HCT116 (cell line): ENCODE results near the gene RCOR2. TPM values are rescaled to one million over a fixed set of nuclear protein-coding genes. Genes with fewer than 3 reads are reported as not detected.

ENCODE experiments used
- ATAC-seq: fragments of 200-7000 bp; cut with Tn5 transposase; 2 replicates; pipeline ENCODE4 v1.9.1; 2020; ENCODE audit warnings: mild to moderate bottlenecking, moderate library complexity
- BruUV-seq: library from RNA; stranded (reverse); fragments of 400-500 nt; replicated peaks from 2 replicates; lab custom pipeline; 2021; lab: Mats Ljungman, UMichigan
- CTCF ChIA-PET: fragments of 300-600 bp; sonication (Branson Sonifier 250); formaldehyde crosslinking; loops from one replicate; lab custom pipeline; 2021; ENCODE audit warnings: antibody characterized with exemption; lab: Charles Lee
- POLR2A ChIA-PET: fragments of 300-600, 350-600 bp; sonication (Branson Sonifier 250); formaldehyde crosslinking; loops from one replicate; lab custom pipeline; 2021; ENCODE audit warnings: antibody characterized with exemption; lab: Charles Lee
- RAD21 ChIA-PET, 2 experiments: fragments of 300-600 bp; sonication (Branson Sonifier 250); formaldehyde crosslinking; loops; one replicate each; lab custom pipeline; 2023; ENCODE audit warnings: low total read pairs in 2 of 2; ENCODE audit not compliant: uncharacterized antibody in 2 of 2, unreplicated experiment in 2 of 2, low non-redundant PET in 1 of 2; lab: Charles Lee
- DNase-seq: peaks from one replicate; pipeline ENCODE4 v3.0.0-alpha.2; 2010; ENCODE audit warnings: low read depth, low spot score
- H2AFZ ChIP-seq: fragments of 200-600 bp; shearing (Covaris generic), sonication (generic); 2 replicates; pipeline ENCODE4 v1.6.1; 2017; ENCODE audit warnings: low read depth, mixed run types, mixed read lengths, antibody characterized with exemption, low read length; ENCODE audit not compliant: poor library complexity, severe bottlenecking
- H3K27ac ChIP-seq: 2 replicates; pipeline ENCODE4 v1.5.1; 2012; ENCODE audit warnings: low read depth, low read length
- H3K27me3 ChIP-seq: fragments of 200-600 bp; sonication (generic); 2 replicates; pipeline ENCODE4 v1.6.1; 2016; ENCODE audit warnings: mixed run types, low read length, mixed read lengths; ENCODE audit not compliant: insufficient read depth
- H3K36me3 ChIP-seq, 2 experiments: fragments of 200-500 bp in 1 of 2; fragments of 200-600 bp in 1 of 2; sonication (Bioruptor generic) in 1 of 2; sonication (generic) in 1 of 2; 2 replicates each; pipeline versions ENCODE4 v1.5.1 to v1.6.1; 2014 to 2016; ENCODE audit warnings: low read length in 2 of 2, inconsistent platforms in 1 of 2, mixed read lengths in 1 of 2, mixed run types in 1 of 2; ENCODE audit not compliant: insufficient read depth in 2 of 2, control insufficient read depth in 1 of 2
- H3K4me1 ChIP-seq, 2 experiments: fragments of 200-600 bp in 1 of 2; sonication (generic) in 1 of 2; 2 replicates each; pipeline versions ENCODE4 v1.5.1 to v1.6.1; 2012 to 2017; ENCODE audit warnings: low read length in 2 of 2, inconsistent platforms in 1 of 2, mild to moderate bottlenecking in 1 of 2, mixed read lengths in 1 of 2, mixed run types in 1 of 2, moderate library complexity in 1 of 2; ENCODE audit not compliant: insufficient read depth in 2 of 2, control insufficient read depth in 1 of 2
- H3K4me2 ChIP-seq: fragments of 200-600 bp; sonication (generic); 2 replicates; pipeline ENCODE4 v1.6.1; 2017; ENCODE audit warnings: mixed run types, low read length, mixed read lengths
- H3K4me3 ChIP-seq, 2 experiments: fragments of 200-600 bp in 1 of 2; sonication (generic) in 1 of 2; replicated peaks in 1 of 2; 2 replicates each; pipeline ENCODE4 v1.5.1; 2011 to 2016; ENCODE audit warnings: low read length in 2 of 2, control low read depth in 1 of 2, low read depth in 1 of 2, mild to moderate bottlenecking in 1 of 2, mixed read lengths in 1 of 2, mixed run types in 1 of 2
- H3K79me2 ChIP-seq: fragments of 200-600 bp; sonication (generic); 2 replicates; pipeline ENCODE4 v1.6.1; 2017; ENCODE audit warnings: mild to moderate bottlenecking, mixed run types, low read length, moderate library complexity, mixed read lengths; ENCODE audit not compliant: insufficient read depth
- H3K9ac ChIP-seq: fragments of 200-600 bp; sonication (generic); 2 replicates; pipeline ENCODE4 v1.6.1; 2016; ENCODE audit warnings: low read length, mixed read lengths
- H3K9me2 ChIP-seq: fragments of 200-600 bp; sonication (generic), shearing (Covaris generic); 2 replicates; pipeline ENCODE4 v1.6.1; 2017; ENCODE audit warnings: mixed run types, mild to moderate bottlenecking, moderate library complexity; ENCODE audit not compliant: insufficient read depth
- H3K9me3 ChIP-seq, 2 experiments: fragments of 200-500 bp in 1 of 2; fragments of 200-600 bp in 1 of 2; sonication (Bioruptor generic) in 1 of 2; sonication (generic) in 1 of 2; 2 replicates each; pipeline ENCODE4 v1.6.1; 2014 to 2017; ENCODE audit warnings: low read length in 2 of 2, mixed read lengths in 2 of 2, inconsistent platforms in 1 of 2, low read depth in 1 of 2, mild to moderate bottlenecking in 1 of 2, mixed run types in 1 of 2, moderate library complexity in 1 of 2; ENCODE audit not compliant: control insufficient read depth in 1 of 2, insufficient read depth in 1 of 2
- H4K20me1 ChIP-seq: fragments of 200-600 bp; sonication (generic), shearing (Covaris generic); 2 replicates; pipeline ENCODE4 v1.6.1; 2017; ENCODE audit warnings: mixed run types, mild to moderate bottlenecking, moderate library complexity; ENCODE audit not compliant: insufficient read depth
- CBX3 ChIP-seq: IDR thresholded peaks from 2 replicates; pipeline ENCODE4 v1.6.1; 2012; ENCODE audit warnings: low read depth
- EGR1 ChIP-seq: IDR thresholded peaks from 2 replicates; pipeline ENCODE4 v1.6.1; 2012; ENCODE audit warnings: low read depth
- ELF1 ChIP-seq: IDR thresholded peaks from 2 replicates; pipeline ENCODE4 v1.6.1; 2012; ENCODE audit warnings: low read depth, borderline replicate concordance
- EZH2 ChIP-seq: fragments of 200-600 bp; sonication (generic); IDR thresholded peaks from 2 replicates; pipeline ENCODE4 v1.6.1; 2017; ENCODE audit warnings: antibody characterized with exemption, mixed run types
- EZH2phosphoT487 ChIP-seq: fragments of 200-600 bp; IDR thresholded peaks from 2 replicates; pipeline ENCODE4 v1.6.1; 2018; ENCODE audit warnings: antibody characterized with exemption, borderline replicate concordance
- POLR2A ChIP-seq: IDR thresholded peaks from 2 replicates; pipeline ENCODE4 v1.7.0; 2011; ENCODE audit warnings: borderline replicate concordance; ENCODE audit not compliant: insufficient read depth, insufficient read length; ENCODE audit errors: extremely low read depth
- POLR2AphosphoS5 ChIP-seq: IDR thresholded peaks from 2 replicates; pipeline ENCODE4 v1.6.1; 2011; ENCODE audit warnings: mild to moderate bottlenecking, low read depth, low read length, moderate library complexity
- SP1 ChIP-seq: IDR thresholded peaks from 2 replicates; pipeline ENCODE4 v1.6.1; 2012; ENCODE audit warnings: low read depth
- SRF ChIP-seq: IDR thresholded peaks from 2 replicates; pipeline ENCODE4 v1.6.1; 2012; ENCODE audit warnings: low read depth
- TCF7L2 ChIP-seq: IDR thresholded peaks from 2 replicates; pipeline ENCODE4 v1.7.0; 2011; ENCODE audit warnings: borderline replicate concordance, inconsistent platforms; ENCODE audit not compliant: insufficient read depth, insufficient read length; ENCODE audit errors: extremely low read depth
- YY1 ChIP-seq: IDR thresholded peaks from 2 replicates; pipeline ENCODE4 v1.6.1; 2011; ENCODE audit warnings: low read length, low read depth, moderate library complexity, mild to moderate bottlenecking; ENCODE audit not compliant: insufficient replicate concordance; ENCODE audit errors: extremely low read depth
- ZNF274 ChIP-seq: fragments of 200-500 bp; sonication (Bioruptor generic); IDR thresholded peaks from 2 replicates; pipeline ENCODE4 v1.6.1; 2014; ENCODE audit warnings: mild to moderate bottlenecking, low read depth, low read length, inconsistent platforms
- intact Hi-C: fragments of 100-400 bp; cut with micrococcal nuclease; formaldehyde crosslinking; loops from 2 replicates; pipeline ENCODE4 v1.10.0; 2022
- total RNA-seq: library from RNA; stranded (reverse); gene quantifications from one replicate; pipeline ENCODE4 v1.2.1, GENCODE V29; 2021; ENCODE audit not compliant: unreplicated experiment
- TF ChIP-seq, protein P1 (sequence below), 3 experiments: fragments of 200-600 bp in 1 of 3; sonication (generic) in 1 of 3; IDR thresholded peaks in 2 of 3; conservative IDR thresholded peaks in 1 of 3; 2 replicates each; pipeline ENCODE4 v1.5.1; 2012 to 2017; ENCODE audit warnings: low read depth in 2 of 3, low read length in 2 of 3, antibody characterized with exemption in 1 of 3, borderline replicate concordance in 1 of 3, control low read depth in 1 of 3, mild to moderate bottlenecking in 1 of 3, mixed read lengths in 1 of 3, mixed run types in 1 of 3, moderate library complexity in 1 of 3; ENCODE audit not compliant: insufficient read depth in 1 of 3
- TF ChIP-seq, protein P2 (sequence below): IDR thresholded peaks from 2 replicates; pipeline ENCODE4 v1.6.1; 2012
- TF ChIP-seq, protein P3 (sequence below): IDR thresholded peaks from 2 replicates; pipeline ENCODE4 v1.6.1; 2012; ENCODE audit warnings: low read depth

The RCOR2 gene
- total RNA-seq, 1 experiment from 2014 or later = 10.8 TPM

DNA sequence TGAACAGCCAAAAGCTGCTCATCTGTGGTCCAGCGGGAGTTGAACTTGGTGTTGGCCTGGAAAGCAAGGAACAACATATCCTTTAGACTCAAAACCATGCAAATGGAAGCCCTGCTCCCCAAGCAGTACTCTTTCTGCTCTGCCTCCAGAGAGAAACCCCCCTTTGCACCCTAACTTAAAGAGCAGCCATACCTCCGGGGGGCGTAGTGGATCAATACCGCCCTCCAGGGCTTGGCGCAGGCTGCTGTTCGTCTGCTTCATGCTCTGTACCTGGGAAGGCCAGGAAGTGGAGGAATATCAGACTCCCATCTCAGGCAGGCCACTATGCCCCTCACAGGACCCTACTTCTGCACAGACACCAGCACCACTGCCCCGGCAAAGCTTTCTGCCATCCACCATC, 4.3 kb downstream of the RCOR2 start:
- DNase-seq (no peak), ATAC-seq (no peak)
- RAD21 ChIA-PET = no interaction called here
- H3K4me1 ChIP-seq = peaks cover 9 to 17% of the 10 kb centered on the region in 2 experiments
- no peaks in the 10 kb centered on the region for H3K9me2 ChIP-seq
- CTCF ChIA-PET = interaction anchor here (1.2 kb wide), 1 partner anchor 235 kb away, joined by 3 read pairs; no protein-coding TSS in a partner anchor
- intact Hi-C loops = no loop called here
- no peak overlapping the region for H3K27ac ChIP-seq
- no peak overlapping the region for H3K4me2 ChIP-seq
- H2AFZ ChIP-seq = no peak overlapping the region
- no peaks in the 10 kb centered on the region for H3K27me3 ChIP-seq
- no peak overlapping the region for H3K9ac ChIP-seq
- H3K4me3 ChIP-seq = no peak overlapping the region
- TF ChIP-seq YY1 (no peak), EZH2 (no peak), EGR1 (no peak), POLR2AphosphoS5 (no peak), EZH2phosphoT487 (no peak), POLR2A (no peak), TCF7L2 (no peak), ELF1 (no peak), SRF (no peak), CBX3 (no peak), SP1 (no peak), ZNF274 (no peak)
- TF ChIP-seq, protein P1, sequence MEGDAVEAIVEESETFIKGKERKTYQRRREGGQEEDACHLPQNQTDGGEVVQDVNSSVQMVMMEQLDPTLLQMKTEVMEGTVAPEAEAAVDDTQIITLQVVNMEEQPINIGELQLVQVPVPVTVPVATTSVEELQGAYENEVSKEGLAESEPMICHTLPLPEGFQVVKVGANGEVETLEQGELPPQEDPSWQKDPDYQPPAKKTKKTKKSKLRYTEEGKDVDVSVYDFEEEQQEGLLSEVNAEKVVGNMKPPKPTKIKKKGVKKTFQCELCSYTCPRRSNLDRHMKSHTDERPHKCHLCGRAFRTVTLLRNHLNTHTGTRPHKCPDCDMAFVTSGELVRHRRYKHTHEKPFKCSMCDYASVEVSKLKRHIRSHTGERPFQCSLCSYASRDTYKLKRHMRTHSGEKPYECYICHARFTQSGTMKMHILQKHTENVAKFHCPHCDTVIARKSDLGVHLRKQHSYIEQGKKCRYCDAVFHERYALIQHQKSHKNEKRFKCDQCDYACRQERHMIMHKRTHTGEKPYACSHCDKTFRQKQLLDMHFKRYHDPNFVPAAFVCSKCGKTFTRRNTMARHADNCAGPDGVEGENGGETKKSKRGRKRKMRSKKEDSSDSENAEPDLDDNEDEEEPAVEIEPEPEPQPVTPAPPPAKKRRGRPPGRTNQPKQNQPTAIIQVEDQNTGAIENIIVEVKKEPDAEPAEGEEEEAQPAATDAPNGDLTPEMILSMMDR (IDR thresholded peaks at IDR 0.05 in 2 of 3, conservative IDR thresholded peaks at IDR 0.05 in 1 of 3; ENCODE audit: borderline replicate concordance in 1 of 3, insufficient read depth in 1 of 3, low read depth in 2 of 3, low read length in 2 of 3) = no peak
- TF ChIP-seq, protein P2, sequence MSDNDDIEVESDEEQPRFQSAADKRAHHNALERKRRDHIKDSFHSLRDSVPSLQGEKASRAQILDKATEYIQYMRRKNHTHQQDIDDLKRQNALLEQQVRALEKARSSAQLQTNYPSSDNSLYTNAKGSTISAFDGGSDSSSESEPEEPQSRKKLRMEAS = no peak
- TF ChIP-seq, protein P3, sequence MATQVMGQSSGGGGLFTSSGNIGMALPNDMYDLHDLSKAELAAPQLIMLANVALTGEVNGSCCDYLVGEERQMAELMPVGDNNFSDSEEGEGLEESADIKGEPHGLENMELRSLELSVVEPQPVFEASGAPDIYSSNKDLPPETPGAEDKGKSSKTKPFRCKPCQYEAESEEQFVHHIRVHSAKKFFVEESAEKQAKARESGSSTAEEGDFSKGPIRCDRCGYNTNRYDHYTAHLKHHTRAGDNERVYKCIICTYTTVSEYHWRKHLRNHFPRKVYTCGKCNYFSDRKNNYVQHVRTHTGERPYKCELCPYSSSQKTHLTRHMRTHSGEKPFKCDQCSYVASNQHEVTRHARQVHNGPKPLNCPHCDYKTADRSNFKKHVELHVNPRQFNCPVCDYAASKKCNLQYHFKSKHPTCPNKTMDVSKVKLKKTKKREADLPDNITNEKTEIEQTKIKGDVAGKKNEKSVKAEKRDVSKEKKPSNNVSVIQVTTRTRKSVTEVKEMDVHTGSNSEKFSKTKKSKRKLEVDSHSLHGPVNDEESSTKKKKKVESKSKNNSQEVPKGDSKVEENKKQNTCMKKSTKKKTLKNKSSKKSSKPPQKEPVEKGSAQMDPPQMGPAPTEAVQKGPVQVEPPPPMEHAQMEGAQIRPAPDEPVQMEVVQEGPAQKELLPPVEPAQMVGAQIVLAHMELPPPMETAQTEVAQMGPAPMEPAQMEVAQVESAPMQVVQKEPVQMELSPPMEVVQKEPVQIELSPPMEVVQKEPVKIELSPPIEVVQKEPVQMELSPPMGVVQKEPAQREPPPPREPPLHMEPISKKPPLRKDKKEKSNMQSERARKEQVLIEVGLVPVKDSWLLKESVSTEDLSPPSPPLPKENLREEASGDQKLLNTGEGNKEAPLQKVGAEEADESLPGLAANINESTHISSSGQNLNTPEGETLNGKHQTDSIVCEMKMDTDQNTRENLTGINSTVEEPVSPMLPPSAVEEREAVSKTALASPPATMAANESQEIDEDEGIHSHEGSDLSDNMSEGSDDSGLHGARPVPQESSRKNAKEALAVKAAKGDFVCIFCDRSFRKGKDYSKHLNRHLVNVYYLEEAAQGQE = no peak
- TF ChIP-seq, all 23 proteins: peak for 0
- H4K20me1 ChIP-seq = no peaks in the 10 kb centered on the region
- H3K79me2 ChIP-seq = no peaks in the 10 kb centered on the region
- no TSS peak for BruUV-seq
- peaks cover 0 to 4% of the 10 kb centered on the region in 2 experiments; a peak in 1 of 4 replicates for H3K36me3 ChIP-seq
- no peaks in the 10 kb centered on the region for H3K9me3 ChIP-seq
- POLR2A ChIA-PET = no interaction called here
